Glomerular endothelial cell (primary cell): ENCODE data around the gene COMMD2. TPM values are rescaled to one million over a fixed set of nuclear protein-coding genes. Genes with fewer than 3 reads are reported as not detected.

Experiments
- DNase-seq: peaks from one replicate; pipeline ENCODE4 v3.0.0-alpha.2; 2011; ENCODE audit warnings: low read depth, low spot score; ENCODE audit errors: extremely low read depth
- total RNA-seq: library from RNA; depleted of rRNA; stranded (reverse); fragments of >200 nt; gene quantifications from 2 replicates; pipeline ENCODE4 v1.2.3, GENCODE V29; 2015

COMMD2 gene
- 25.9 and 34.6 TPM in 2 replicates for total RNA-seq

DNA sequence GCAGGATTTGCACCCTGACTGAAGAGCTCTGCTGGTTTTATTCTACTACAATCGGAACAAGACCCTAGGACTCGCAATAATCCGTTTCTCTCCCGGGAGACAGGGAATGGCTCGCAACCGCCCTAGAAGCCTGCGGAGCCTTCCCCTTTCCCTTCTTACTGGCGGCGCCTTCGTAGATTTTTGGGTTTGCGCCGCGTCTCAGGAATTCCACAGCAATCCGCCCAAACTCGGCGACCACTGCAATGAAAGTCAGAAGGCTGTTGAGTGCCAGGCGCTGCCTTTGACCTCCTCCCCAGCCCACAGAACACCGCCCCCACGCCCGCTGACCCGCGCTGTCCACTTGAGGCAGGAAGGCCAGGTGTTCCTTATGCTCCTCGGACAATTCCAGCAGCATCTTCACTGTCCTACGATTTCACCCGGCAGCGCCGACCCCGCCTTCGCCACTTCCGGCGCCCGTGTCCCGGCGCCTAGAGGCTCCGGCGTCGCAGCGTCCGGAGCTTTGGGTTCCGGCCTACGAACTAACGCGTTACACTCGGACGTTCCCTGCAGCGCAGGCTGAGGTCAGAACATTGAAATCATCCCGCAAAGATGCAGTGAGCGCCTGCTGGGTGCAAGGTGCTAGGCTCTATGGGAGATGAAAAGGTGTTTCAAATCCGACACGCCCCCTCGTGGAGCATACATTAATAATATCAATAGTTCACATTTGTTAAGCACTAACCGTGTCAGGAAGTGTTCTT is at the start of gene COMMD2:
COMMD2 (minus strand) TSS at position 439 of the 737 bp plus-strand sequence; CDS start at position 394, 45 bp downstream.
- DNase-seq, result peak; percentile 39

DNA sequence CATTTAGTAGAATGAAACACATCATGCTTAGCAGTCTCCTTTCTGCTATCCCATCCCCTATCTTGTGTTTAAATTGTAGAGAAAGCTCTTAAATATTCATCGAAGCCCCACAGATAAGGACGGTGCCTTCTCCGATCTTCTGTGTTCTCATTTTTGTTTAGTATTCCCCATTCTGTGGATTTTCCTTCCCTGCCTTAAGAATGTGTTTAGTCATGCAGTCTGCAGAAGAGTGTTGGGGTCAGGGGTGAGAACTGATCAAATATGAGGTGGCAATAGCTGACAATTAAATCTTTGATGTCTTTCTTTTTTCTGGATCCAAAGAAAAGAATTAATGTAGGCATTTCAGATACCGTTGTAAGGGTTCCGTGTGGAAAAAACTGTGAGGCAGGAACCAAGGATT is 49.4 kb upstream of the COMMD2 start:
- no peak for DNase-seq

DNA sequence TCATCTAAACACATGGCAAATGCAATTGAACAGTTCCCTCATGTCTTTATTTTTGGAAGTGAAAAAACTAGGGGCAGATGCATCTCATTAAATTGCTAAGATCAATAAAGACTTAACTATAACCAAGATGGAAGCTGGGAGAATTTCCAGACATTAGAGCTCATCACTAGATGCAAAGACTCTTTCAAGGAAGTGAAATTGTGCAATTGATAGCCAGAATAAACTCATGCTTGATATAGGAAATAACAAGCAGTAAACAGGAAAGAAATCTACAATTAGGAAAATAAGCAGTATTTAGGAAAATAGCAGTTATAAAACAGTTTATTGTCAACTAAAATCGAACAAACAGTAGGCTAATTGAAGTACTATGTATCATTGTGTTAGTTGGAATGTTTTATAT is 48.9 kb upstream of the COMMD2 start:
- no peak for DNase-seq

DNA sequence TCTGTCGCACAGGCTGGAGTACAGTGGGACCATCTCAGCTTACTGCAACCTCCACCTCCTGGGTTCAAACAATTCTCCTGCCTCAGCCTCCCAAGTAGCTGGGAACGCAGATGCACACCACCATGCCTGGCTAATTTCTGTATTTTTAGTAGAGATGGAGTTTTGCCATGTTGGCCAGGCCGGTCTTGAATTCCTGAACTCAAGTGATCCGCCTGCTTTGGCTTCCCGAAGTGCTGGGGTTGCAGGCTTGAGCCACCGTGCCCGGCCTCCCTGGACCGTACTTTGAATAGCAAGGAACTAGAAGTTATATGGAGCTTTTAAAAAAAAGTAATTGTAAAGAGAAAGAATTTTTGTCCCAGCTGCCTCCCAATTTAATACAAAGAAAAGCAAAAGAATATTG is 48.4 kb upstream of the COMMD2 start:
- no peak for DNase-seq

DNA sequence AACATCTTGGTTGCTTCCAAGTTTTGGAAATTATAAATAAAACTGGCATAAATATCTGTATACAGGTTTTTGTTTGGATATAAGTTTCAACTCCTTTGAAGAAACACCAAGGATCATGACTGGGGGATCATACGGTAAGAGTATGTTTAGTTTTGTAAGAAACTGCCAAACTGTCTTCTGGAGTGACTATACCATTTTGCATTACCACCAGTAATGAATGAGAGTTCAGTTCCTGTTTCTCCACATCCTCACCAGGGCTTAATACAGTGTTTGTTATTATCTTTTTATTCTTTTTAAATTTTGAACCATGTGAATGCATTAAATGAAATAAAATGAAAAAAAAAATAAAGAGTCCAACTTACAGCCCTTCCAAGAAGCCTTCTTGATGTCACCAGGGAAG is 43.7 kb upstream of the COMMD2 start:
- no peak for DNase-seq

- no peak for DNase-seq
Measured at GRCh38 chr3:149792452-149793270, 40.4 kb upstream of the COMMD2 start, which contains the start of gene ANKUB1. Gene ANKUB1 (minus strand): TSS chr3:149792554. CDS start chr3:149792366, 188 bp downstream.

- no peak for DNase-seq
Measured at GRCh38 chr3:149790698-149791097, 38.4 kb upstream of the COMMD2 start.

GRCh38 chr3:149790268-149790667 is 38.0 kb upstream of the COMMD2 start:
- no peak for DNase-seq

DNA sequence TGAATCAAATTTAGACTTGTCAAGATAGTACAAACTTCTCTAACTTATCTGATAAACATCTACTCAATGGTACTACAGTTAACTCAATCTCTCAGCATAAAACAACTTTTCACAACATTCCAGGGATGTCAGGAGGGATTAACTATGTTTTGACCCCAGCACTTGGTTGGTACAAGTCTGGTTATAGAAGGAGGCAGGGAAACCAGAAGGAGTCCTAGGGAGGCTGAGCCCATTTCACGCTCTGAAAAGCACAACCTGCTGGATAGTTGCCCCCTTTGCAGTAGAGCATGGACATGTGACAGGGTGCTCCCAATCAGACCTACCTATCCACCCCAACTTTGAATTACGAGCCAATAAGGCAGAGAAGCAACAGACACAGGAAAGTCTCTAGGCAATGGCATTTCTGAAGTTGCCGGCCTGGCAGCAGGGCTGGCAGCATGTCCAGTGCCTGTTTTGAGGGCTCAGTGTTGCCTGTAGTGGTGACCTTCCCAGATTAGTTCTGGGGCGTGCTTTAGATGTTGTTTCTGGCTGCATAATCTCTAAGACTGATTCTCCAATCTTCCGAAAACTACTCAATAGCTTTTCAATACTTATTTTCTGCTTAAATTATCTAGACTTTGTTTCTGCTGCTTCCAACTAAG is 31.9 kb upstream of the COMMD2 start:
- no peak for DNase-seq

DNA sequence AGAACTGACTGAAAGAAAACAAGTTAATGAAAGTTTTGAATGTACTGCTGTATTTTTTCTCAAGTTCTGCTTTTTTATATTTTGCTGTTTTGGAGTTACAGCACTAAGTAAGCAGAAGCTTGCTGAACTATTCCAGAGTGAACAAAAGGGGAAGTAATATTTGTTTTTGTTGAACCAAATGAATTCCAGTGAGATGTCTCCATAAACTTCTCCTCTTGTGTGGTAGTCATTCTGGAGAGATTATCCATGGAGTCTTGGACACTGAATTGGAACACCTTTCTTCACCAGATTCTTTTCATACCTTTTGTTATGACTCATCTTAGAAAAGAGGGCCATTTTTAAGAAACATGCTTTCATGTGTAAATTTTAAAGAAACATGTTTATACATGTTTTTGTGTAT is 31.3 kb upstream of the COMMD2 start:
- DNase-seq, result no peak

DNA sequence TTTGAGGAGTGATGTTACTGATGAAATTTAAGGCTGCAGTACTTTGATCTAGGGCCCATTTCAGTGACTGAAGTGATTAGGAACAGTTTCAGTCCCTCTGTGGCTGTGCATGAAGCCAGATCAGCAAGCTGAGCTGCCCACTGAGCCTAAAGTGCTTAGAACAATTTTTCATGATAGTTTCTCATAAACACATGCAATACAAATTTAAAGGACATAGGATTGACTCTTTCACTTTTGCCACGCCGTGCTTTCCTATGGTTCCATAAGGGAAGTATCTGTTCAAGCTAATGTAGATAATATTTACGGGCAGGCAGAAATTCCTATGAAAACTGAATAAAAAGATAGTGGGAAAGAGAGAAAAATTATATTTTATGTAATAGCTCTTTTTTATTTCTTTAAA is 29.5 kb upstream of the COMMD2 start:
- no peak for DNase-seq

DNA sequence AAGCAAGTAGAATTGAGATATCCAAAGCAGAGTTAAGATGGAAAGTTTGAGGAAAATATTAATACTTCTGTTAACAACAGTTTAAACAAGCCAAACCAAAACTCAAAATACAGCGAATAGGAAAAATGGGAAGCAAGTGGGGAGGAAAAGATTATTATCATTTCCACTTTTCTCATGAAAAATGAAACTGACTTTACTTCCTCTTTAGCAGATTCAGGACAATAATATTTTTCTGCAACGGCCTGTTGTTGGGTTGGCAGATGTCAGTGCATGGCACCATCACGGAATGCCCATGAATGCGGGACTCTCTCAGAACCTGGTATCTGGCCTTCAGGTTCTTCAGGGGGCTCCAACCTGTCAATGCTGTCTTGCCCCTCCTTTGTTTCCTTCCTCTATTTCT is 28.9 kb upstream of the COMMD2 start:
- DNase-seq, result no peak

DNA sequence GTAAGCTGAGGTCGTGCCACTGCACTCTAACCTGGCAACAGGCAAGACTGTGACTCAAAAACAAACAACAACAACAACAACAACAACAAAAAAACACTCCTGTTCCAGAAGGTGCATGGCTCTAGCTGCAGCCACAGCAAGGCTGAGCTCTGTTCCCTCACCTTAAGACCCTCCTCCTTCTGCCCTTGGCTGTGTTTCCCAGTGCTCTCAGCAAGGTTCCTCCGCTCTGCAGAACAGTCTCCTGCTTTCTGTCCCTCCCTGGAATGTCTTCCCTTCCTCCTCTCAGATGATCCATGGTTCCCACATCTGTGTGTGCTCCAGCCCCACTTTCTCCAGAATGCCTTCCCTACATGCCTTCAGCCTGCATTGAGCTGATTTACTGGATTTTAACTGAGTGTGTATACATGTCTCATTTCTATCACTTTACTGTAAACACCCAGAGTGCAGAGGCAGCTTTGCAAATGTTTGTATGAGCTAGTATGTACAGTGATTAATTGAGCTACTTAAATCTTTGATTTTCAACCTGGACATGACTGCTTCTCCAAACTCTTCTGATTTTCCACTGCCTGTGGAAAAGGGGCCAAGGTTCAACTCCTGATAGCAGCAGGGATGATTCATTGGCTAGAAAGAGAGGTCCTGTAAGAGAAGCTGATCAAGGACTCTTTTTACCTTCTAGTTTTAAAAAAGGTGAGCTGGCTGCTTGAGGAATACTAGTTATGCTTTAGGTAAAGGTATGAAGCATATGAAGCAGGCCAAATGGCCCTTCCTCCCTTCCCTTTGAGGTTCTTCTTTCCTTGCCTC is 25.3 kb upstream of the COMMD2 start:
- DNase-seq, result no peak

GRCh38 chr3:149776170-149776569 is 23.9 kb upstream of the COMMD2 start:
- DNase-seq, result no peak

GRCh38 chr3:149772861-149773260 is 20.6 kb upstream of the COMMD2 start:
- no peak for DNase-seq

- no peak for DNase-seq
Measured at GRCh38 chr3:149771652-149772271, 19.5 kb upstream of the COMMD2 start.

- DNase-seq, result no peak
Measured at GRCh38 chr3:149770246-149770645, 18.0 kb upstream of the COMMD2 start.

DNA sequence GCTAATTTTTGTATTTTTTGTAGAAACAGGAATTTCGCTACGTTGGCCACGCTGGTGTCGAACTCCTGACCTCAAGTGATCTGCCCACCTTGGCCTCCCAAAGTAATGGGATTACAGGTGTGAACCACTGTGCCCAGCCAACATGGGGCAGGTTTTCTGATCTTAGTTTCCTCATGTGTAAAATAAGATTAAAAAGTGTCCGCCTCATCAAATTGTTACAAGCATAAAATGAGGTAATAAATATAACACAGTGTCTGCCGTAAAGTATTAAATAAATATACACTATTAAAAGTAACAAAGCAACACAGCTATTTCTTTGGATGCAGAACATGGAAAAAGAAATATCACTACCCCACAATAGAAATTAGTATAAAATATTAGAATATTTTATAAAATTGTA is 16.4 kb upstream of the COMMD2 start:
- no peak for DNase-seq

GRCh38 chr3:149767720-149768119 is 15.4 kb upstream of the COMMD2 start:
- no peak for DNase-seq

DNA sequence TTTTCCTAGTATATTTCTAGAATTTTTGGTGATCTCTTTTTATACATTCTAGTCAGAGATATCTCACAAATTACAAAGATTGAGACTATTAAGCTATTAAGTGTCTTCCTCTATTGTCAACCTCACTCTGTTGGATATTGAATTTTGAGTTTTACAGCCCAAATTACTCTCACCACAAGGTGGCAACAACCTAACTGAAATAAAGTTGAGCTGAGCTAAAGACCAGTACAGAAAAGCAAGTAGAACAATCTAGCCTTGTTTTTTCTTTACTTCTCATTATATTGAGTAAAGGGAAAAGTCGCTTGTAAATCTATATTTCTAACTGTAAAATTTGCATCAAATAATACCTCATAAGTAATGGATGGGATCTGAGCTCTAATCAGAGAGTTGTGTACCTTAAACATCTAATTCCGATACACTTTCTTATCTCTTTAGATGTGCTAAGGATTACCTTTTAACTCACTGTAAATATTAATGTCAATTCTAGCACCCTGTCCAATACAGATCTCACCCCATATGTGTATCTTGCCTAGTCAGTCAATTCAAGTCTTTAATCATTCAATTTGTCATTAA is 13.6 kb upstream of the COMMD2 start:
- DNase-seq, result no peak
